GM19193 (cell line): ENCODE data around the gene IL20RB.

ENCODE experiments used
- POLR2A ChIP-seq: IDR thresholded peaks from 4 replicates; pipeline ENCODE4 v1.6.1; 2011; ENCODE audit not compliant: insufficient read depth, insufficient read length; ENCODE audit errors: extremely low read depth

The IL20RB gene, protein sequence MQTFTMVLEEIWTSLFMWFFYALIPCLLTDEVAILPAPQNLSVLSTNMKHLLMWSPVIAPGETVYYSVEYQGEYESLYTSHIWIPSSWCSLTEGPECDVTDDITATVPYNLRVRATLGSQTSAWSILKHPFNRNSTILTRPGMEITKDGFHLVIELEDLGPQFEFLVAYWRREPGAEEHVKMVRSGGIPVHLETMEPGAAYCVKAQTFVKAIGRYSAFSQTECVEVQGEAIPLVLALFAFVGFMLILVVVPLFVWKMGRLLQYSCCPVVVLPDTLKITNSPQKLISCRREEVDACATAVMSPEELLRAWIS

DNA sequence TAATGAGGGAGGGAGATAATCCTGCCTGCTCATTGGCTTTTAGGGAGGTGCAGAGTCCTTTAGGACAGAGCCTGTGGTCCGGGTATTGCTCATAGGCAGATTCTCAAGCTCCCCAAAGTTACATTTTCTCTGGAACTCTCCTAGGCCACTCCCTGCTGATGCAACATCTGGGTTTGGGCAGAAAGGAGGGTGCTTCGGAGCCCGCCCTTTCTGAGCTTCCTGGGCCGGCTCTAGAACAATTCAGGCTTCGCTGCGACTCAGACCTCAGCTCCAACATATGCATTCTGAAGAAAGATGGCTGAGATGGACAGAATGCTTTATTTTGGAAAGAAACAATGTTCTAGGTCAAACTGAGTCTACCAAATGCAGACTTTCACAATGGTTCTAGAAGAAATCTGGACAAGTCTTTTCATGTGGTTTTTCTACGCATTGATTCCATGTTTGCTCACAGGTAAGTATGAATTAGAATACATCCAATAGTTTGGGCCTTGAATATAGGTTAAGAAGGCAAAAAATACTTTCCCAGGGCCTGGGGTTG, at the start of gene IL20RB:
Gene IL20RB, plus strand, starts transcription at position 233 of the 538 bp plus-strand sequence. Its CDS starts 131 bp downstream, at position 364.
- TF ChIP-seq POLR2A, result no peak

DNA sequence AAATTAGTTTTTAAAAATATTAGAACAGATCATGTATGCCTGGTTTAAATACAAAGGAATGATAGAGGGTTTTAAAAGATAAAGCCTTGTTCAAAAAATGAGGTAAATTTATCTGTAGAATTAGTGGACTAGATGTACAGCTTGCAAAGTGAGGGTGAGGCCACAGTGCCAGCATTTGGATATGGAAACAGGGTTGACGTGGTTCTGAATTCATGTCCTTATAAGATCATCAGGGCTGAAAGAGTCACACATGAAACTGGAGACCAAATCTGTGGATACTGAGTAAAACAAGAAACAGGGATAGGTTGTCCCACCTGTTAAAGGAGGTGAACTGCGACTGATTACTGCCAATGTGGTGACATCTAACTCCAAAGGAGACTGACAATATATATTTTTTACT, 49.5 kb upstream of the IL20RB start:
- no peak for TF ChIP-seq POLR2A

DNA sequence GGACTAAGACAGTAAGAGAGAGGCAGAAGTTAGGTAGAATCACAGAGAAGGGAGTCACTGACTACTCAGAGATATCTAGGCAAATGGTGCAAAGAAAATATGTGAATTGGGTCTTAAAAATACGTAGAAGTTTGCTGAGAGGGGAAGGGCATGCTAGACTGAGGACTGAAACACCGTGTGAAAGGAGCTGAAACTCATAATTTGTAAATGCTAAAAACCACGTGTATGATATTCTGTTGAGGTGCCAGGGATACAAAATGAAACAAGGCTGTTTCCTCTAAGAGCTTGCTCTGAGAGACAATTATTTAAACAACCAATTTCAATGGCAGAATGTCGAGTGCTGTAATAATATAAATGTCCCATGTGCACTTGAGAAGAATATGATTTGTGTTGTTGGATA, 48.6 kb upstream of the IL20RB start:
- no peak for TF ChIP-seq POLR2A

DNA sequence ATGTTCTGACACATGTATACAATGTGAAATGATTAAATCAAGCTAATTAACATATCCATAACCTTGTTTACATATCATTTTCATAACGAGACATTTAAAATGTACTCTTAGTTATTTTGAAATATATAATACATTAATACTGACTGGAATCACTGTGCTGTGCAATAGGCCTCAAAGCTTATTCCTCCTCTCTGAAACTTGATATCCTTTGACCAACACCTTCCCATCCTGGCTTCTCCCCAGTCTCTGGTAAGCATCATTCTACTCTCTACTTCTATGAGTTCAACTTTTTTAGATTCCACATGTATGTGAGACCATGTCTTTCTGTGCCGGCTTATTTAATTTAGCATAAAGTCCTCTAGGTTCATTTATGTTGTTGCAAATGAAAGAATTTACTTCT, 47.1 kb upstream of the IL20RB start:
- TF ChIP-seq POLR2A, result no peak

DNA sequence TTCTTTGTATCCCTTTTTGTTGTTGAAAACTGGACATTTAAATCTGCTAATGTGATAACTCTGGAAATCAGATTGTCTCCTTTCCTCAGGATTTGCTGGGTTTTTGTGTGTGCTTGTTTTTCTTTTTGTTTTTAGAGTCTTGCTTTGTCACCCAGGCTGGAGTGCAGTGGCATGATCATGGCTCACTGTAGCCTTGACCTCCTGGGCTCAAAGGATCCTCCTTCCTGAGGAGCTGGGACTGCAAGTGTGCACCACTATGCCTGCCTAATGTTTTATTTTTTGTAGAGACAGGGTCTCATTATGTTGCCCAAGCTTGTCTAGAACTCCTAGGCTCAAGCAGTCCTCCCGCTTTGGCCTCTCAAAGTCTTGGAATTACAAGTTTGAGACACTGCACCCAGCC, 44.6 kb upstream of the IL20RB start:
- TF ChIP-seq POLR2A, result no peak

DNA sequence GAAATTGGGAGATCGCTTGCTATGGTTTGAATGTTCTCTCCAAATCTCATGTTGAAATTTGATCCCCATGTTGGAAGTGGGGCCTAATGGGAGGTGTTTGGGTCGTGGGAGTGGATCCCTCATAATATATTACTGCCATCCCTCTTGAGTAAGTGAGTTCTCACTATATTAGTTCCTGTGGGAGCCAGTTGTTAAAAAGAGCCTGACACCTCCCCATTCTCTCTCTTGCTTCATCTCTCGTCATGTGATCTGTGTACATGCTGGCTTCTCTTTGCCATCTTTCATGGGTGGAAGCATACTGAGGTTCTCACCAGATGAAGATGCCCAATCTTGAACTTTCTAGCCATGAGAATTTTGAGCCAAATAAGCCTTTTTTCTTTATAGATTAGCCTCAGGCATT, 43.0 kb upstream of the IL20RB start:
- TF ChIP-seq POLR2A, result no peak

DNA sequence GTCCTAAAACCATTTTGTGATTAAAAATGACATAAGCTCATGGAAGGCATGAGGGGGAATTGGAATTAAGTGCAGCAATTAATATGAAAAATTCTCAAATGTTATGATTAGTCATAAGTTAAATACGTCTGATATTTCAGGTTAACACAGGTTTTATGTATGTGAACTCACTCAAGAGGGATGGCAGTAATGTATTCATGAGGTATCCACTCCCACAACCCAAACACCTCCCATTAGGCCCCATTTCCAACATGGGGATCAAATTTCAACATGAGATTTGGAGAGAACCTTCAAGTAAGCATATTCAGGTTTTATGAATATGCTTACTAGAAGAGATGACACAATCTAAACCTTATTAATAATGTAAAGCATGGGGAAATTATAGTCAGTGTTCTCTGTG, 41.6 kb upstream of the IL20RB start:
- TF ChIP-seq POLR2A, result no peak

DNA sequence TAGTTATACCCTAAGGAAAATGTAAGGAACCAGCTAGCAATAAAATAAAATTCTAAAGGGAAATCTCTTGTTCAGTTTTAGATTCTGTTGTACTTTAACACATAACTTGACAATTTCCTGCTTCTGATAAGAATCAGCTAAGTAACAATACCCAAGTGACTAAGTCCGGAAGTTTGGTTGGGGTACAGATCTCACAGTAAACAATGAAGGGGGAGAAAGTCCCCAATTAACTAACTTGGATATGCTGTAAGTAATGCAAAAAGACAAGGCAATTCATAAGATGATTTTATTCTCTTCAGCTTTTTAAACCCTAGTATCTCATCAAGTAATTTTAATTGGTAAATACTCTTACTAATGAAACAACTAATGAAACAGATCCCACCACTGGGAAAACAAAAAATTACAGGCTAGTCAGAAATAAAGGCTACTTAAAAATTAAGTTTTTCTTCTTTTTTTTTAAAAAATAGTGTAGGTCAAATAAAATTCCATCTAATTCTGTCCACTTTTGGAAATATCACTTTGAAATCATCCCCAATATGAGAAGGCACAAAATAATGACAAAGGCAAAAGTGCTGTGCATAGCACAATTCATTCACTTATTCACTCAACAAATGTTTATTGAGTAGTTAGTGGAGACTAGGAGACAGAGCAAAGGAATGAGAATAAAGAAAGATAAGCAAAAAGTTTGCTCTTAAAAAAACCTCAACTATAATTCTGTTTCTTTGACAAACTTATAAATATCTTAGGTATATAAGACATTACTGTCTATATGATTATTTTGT, 37.8 kb upstream of the IL20RB start:
- TF ChIP-seq POLR2A, result no peak

DNA sequence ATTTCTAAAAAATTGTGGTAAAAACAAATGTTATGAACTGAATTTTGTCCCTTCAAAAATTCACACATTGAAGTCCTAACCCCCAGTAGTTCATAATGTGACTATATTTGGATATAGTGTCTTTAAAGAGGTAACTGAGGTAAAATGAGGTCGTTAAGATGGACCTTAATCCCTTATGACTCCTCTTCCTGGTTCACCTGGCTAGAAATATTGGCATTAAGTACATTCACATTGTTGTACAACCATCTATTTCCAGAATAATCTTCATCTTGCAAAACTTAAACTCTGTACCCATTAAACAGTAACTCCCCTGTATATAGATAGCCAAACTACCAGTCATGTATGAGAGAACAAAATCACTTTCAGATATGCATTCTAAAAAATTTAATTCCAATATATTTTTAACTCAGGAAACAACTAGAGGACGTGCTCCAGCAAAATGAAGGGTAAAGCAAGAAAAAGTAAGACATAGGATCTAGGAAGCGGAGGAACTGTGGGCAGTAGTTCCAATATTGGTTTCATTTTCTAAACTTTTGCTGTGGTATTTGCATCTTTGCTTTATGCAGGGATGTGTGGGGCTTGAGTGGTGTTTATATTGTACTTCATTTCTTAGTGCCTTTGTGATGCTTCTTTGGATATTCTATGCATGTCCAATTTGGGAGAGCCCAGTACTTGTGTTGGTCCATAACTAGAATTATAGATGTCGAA, 36.7 kb upstream of the IL20RB start:
- no peak for TF ChIP-seq POLR2A

DNA sequence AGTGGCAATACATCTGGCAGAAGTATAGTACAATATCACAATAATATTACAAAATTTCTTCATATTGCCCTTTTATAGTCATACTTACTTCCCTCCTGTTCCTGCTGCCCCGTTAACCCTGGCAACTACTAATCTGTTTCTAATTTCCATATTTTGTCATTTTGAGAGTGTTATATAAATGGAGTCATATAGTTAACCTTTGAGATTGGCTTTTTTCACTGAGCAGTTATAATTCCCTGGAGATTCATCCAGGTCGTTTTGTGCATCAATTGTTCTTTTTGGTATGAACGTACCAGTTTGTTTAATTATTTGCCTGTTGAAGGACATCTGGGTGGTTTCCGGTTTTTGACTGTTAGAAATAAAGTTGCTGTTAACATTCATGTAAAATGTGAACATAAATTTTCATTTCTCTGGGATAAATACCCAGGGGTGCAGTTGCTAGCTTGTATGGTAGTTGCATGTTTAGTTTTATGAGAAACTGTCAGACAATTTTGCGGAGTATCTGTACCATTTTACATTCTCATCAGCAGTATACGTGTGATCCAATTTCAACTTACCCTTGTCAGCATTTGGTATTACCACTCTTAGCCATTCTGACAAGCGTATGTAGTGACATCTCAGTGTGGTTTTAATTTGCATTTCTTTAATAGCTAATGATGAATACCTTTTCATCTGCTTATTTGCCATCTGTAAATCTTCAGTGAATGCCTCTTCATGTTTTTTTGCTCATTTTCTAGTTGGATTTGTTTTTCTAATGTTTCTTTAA, 32.2 kb upstream of the IL20RB start:
- no peak for TF ChIP-seq POLR2A

DNA sequence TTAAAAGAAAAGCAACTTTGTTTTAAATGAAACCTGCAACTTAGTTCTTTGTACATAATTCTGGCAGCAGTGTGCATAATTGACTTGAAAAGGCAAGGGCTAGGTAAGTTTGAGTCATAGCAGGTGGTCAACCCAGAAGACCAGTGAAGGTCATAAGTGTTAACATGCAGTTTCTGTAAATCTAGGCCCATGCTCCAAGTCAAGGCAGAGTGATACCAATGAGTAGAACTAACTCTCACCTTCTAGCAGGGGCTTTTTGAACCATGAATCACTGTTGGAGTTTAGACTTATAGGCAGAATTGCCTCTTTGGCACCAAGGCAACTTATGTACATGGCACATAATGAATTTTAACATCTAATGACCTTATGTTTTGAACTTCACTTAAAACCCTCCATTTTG, 29.5 kb upstream of the IL20RB start:
- no peak for TF ChIP-seq POLR2A

DNA sequence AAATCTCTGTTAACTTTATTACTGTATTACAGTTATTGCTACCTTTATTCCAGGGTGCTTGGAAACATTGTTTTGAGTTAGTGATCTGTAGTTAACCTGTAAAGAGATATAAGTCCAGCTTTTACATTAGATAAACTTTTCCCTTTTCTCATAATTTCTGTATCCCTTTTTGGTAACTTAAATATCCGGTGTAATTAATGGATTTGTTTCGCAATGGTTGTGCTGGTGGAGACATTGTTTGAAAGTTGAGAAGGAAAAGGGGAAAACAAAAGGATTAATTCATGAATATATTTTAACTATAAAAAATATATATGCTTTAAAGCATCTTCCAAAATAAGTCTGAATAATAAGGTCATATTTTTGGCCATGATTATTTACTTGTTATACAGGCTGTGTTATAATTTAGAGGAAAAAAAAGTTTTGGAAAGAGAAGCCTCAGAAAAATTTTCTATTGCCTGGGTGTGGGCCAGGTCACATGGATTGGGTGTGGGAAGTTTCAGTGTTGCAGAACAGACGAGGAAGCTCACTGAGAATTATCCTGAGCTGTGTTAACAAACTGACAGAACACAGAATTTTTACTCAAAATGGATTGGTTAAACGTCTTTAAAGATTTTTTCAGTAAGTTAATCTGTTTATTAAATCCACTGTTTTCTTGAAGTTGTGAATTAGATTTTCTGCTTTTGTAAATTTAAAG, 27.7 kb upstream of the IL20RB start:
- TF ChIP-seq POLR2A, result no peak

DNA sequence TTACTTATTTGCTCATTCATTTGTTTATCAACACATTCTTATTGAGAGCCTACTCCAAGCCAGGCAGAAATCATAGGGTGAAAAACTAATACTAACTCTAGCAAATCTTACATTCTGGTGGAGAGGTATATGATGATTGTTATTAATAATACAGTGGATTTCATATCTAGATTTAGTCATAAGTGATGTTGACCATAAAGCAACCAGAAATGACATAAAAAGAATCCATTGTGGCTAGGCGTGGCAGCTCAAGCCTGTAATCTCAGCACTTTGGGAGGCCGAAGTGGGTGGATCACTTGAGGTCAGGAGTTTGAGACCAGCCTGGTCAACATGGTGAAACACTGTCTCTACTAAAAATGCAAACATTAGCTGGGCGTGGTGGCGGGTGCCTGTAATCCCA, 26.2 kb upstream of the IL20RB start:
- no peak for TF ChIP-seq POLR2A

DNA sequence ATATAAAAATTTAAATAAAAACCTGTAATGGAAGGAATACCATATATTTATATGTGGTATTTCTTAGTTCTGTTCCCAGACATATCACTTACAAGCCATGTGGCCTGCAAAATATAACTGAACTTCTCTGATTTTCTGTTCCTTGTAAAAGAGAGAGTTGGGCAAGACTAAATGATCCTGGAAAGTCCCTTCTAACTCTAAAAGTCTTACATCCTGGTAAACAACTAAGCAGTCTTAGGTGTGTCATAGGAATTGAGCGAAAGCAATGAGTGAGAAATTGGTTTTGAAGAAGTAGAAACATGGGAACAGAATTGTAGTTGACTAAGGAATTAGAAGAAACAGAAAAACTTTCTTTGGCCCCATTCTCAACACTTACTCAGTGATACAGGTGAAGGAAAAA, 25.3 kb upstream of the IL20RB start:
- no peak for TF ChIP-seq POLR2A
